K562 (cell line): ENCODE data around the gene ATF7IP. TPM values are rescaled to one million over a fixed set of nuclear protein-coding genes. Genes with fewer than 3 reads are reported as not detected.

Source experiments
- ATAC-seq: fragments of 200-7000 bp; cut with Tn5 transposase; 3 replicates; pipeline ENCODE4 v1.9.1; 2020; ENCODE audit warnings: moderate library complexity
- BruUV-seq: library from RNA; stranded (reverse); fragments of 400-500 nt; replicated peaks from 2 replicates; lab custom pipeline; 2021; lab: Mats Ljungman, UMichigan
- CTCF ChIA-PET: fragments of 300-600 bp; formaldehyde crosslinking; extraction: SDS; loops from one replicate; lab custom pipeline; 2021; ENCODE audit warnings: low intra/inter-chr PET ratio; lab: Yijun Ruan, JAX
- POLR2A ChIA-PET: fragments of 300-600, 350-650 bp; sonication (Branson Sonifier 250); formaldehyde crosslinking; extraction: SDS; loops from one replicate; lab custom pipeline; 2021; ENCODE audit warnings: antibody characterized with exemption, inconsistent platforms; lab: Yijun Ruan, JAX
- DNase-seq, 4 experiments: peaks; one replicate each; pipeline versions ENCODE4 v3.0.0 to v3.0.0-alpha.2; 2011 to 2018; ENCODE audit warnings: low spot score in 3 of 4, mixed read lengths in 3 of 4; ENCODE audit errors: extremely low read depth in 1 of 4
- FAIRE-seq: peaks from 2 replicates; lab custom pipeline; 2011; peaks lifted over from hg19 to GRCh38; lab: Jason Lieb, UNC
- H2AFZ ChIP-seq: 2 replicates; pipeline ENCODE4 v1.6.0; 2011; ENCODE audit warnings: low read depth, low read length, control low read depth, inconsistent platforms
- H3K27ac ChIP-seq: fragments of 200-600 bp; 3 replicates; pipeline ENCODE4 v1.8.0; 2011; ENCODE audit warnings: low read depth, mild to moderate bottlenecking, control low read depth, inconsistent platforms, low read length, moderate library complexity, mixed read lengths; ENCODE audit errors: extremely low read depth
- H3K27me3 ChIP-seq, 2 experiments: fragments of 300-600 bp in 1 of 2; 2 replicates in 1 of 2; 3 replicates in 1 of 2; pipeline versions ENCODE4 v1.6.0 to v1.8.0; 2011; ENCODE audit warnings: inconsistent platforms in 2 of 2, low read length in 2 of 2, mild to moderate bottlenecking in 1 of 2, mixed read lengths in 1 of 2, moderate library complexity in 1 of 2; ENCODE audit not compliant: control insufficient read depth in 2 of 2, insufficient read depth in 2 of 2
- H3K36me3 ChIP-seq: fragments of 300-600 bp; 3 replicates; pipeline ENCODE4 v1.8.0; 2011; ENCODE audit warnings: mild to moderate bottlenecking, low read length, inconsistent platforms; ENCODE audit not compliant: control insufficient read depth, insufficient read depth
- H3K4me1 ChIP-seq, 2 experiments: fragments of 200-600 bp in 1 of 2; replicated peaks in 1 of 2; 2 replicates in 1 of 2; 3 replicates in 1 of 2; pipeline versions ENCODE4 v1.5.1 to v1.8.0; 2011; ENCODE audit warnings: inconsistent platforms in 2 of 2, low read length in 2 of 2, mild to moderate bottlenecking in 1 of 2, mixed read lengths in 1 of 2, moderate library complexity in 1 of 2; ENCODE audit not compliant: control insufficient read depth in 2 of 2, insufficient read depth in 2 of 2
- H3K4me2 ChIP-seq: 2 replicates; pipeline ENCODE4 v1.6.1; 2011; ENCODE audit warnings: low read length, control low read depth, inconsistent platforms, mixed read lengths; ENCODE audit not compliant: insufficient read depth
- H3K4me3 ChIP-seq: fragments of 200-600 bp; sonication (generic), shearing (Covaris generic); 2 replicates; pipeline ENCODE4 v1.5.1; 2016; ENCODE audit warnings: control low read depth, inconsistent platforms
- H3K79me2 ChIP-seq: fragments of 200-600 bp; 3 replicates; pipeline ENCODE4 v1.8.0; 2011; ENCODE audit warnings: low read length, inconsistent platforms; ENCODE audit not compliant: control insufficient read depth, insufficient read depth
- H3K9ac ChIP-seq, 2 experiments: 2 replicates each; pipeline versions ENCODE4 v1.6.0 to v1.6.1; 2011; ENCODE audit warnings: low read depth in 2 of 2, low read length in 2 of 2, control low read depth in 1 of 2, inconsistent platforms in 1 of 2, mild to moderate bottlenecking in 1 of 2, mixed read lengths in 1 of 2; ENCODE audit not compliant: insufficient read depth in 1 of 2
- H3K9me1 ChIP-seq: one replicate; pipeline ENCODE4 v1.6.0; 2011; ENCODE audit warnings: inconsistent platforms, mild to moderate bottlenecking, low read length, moderate library complexity; ENCODE audit not compliant: control insufficient read depth, insufficient read depth
- H3K9me3 ChIP-seq: replicated peaks from 2 replicates; pipeline ENCODE4 v1.5.1; 2011; ENCODE audit warnings: low read depth, low read length, inconsistent platforms; ENCODE audit not compliant: control insufficient read depth, insufficient read depth
- H4K20me1 ChIP-seq: replicated peaks from 2 replicates; pipeline ENCODE4 v1.6.1; 2011; ENCODE audit warnings: low read length, inconsistent platforms, mixed read lengths; ENCODE audit not compliant: control insufficient read depth, insufficient read depth
- HNRNPL ChIP-seq: fragments of 200-400 bp; formaldehyde crosslinking; IDR thresholded peaks from 2 replicates; pipeline ENCODE4 v1.6.1; 2017; ENCODE audit warnings: low read depth, mild to moderate bottlenecking, low read length
- NCOA4 ChIP-seq: fragments of 450-650 bp; IDR thresholded peaks from 2 replicates; pipeline ENCODE4 v1.6.1; 2018; ENCODE audit warnings: mild to moderate bottlenecking; ENCODE audit not compliant: partially characterized antibody
- TAF1 ChIP-seq: IDR thresholded peaks from 2 replicates; pipeline ENCODE4 v1.6.1; 2011; ENCODE audit warnings: mild to moderate bottlenecking, low read length, moderate library complexity; ENCODE audit not compliant: insufficient read depth, control insufficient read depth, severe bottlenecking; ENCODE audit errors: extremely low read depth
- TBL1XR1 ChIP-seq, 2 experiments: IDR thresholded peaks; 2 replicates each; pipeline ENCODE4 v1.6.1; 2012; ENCODE audit warnings: improper control_type of control experiment in 2 of 2, low read length in 2 of 2, mild to moderate bottlenecking in 1 of 2
- TOE1 ChIP-seq, 2 experiments: fragments of 450-650 bp in 1 of 2; sonication (generic) in 1 of 2; formaldehyde crosslinking in 1 of 2; IDR thresholded peaks; 2 replicates each; pipeline versions ENCODE4 v1.7.1 to v1.8.0; 2016 to 2022; ENCODE audit warnings: borderline replicate concordance in 2 of 2, mild to moderate bottlenecking in 2 of 2, antibody characterized with exemption in 1 of 2, inconsistent platforms in 1 of 2, low read depth in 1 of 2, missing genetic modification reagents in 1 of 2, moderate library complexity in 1 of 2
- TSHZ1 ChIP-seq: fragments of 250-450 bp; sonication (Bioruptor Pico); IDR thresholded peaks from 2 replicates; pipeline ENCODE4 v1.4.0; 2020; ENCODE audit warnings: mild to moderate bottlenecking, moderate library complexity
- ZNF143 ChIP-seq: sonication (generic); formaldehyde crosslinking; IDR thresholded peaks from 2 replicates; pipeline ENCODE4 v1.9.0; 2022; ENCODE audit warnings: mild to moderate bottlenecking, missing genetic modification reagents
- ZNF212 ChIP-seq: fragments of 450-650 bp; formaldehyde crosslinking; IDR thresholded peaks from 2 replicates; pipeline ENCODE4 v1.4.0; 2020; ENCODE audit warnings: mild to moderate bottlenecking
- ZNF280B ChIP-seq: fragments of 250-450 bp; sonication (Bioruptor Pico); IDR thresholded peaks from 2 replicates; pipeline ENCODE4 v1.5.1; 2021; ENCODE audit warnings: mild to moderate bottlenecking
- ZNF398 ChIP-seq: fragments of 250-450 bp; sonication (Bioruptor Pico); IDR thresholded peaks from 2 replicates; pipeline ENCODE4 v1.8.0; 2021; ENCODE audit warnings: moderate library complexity, mild to moderate bottlenecking, inconsistent platforms
- ZNF507 ChIP-seq: conservative IDR thresholded peaks from 2 replicates; pipeline ENCODE4 v1.6.1; 2017; ENCODE audit warnings: missing genetic modification characterization, missing compliant biosample characterization
- ZNF512 ChIP-seq: IDR thresholded peaks from 2 replicates; pipeline ENCODE4 v1.6.1; 2016; ENCODE audit warnings: missing genetic modification characterization, missing compliant biosample characterization
- ZNF699 ChIP-seq: fragments of 250-450 bp; sonication (Bioruptor Pico); IDR thresholded peaks from 2 replicates; pipeline ENCODE4 v1.8.0; 2021; ENCODE audit warnings: mild to moderate bottlenecking, moderate library complexity; ENCODE audit not compliant: insufficient replicate concordance
- WGBS: fragments of 100-300 bp; shearing (Covaris generic); methylation state at CpG from one replicate; pipeline ENCODE4 v1.1.6; 2016; ENCODE audit warnings: low coverage, mixed read lengths; ENCODE audit not compliant: insufficient coverage; ENCODE audit errors: missing lambda C conversion rate; 5-methylcytosine and 5-hydroxymethylcytosine counted together
- in situ Hi-C: fragments of 300-500 bp; cut with MboI; formaldehyde crosslinking; loops from 4 replicates; pipeline ENCODE4 v1.15.0; 2018; ENCODE audit warnings: inconsistent platforms, mixed read lengths
- intact Hi-C: fragments of 100-400 bp; cut with micrococcal nuclease; formaldehyde crosslinking; loops from 2 replicates; pipeline ENCODE4 v1.14.2; 2022
- polyA plus RNA-seq, 8 experiments: library from polyadenylated mRNA; depleted of rRNA in 4 of 8; stranded (reverse) in 5 of 8; unstranded in 3 of 8; fragments of >200 nt; fragmentation: Nextera tagmentation in 2 of 8; fragmentation: Illumina TruSeq in 1 of 8; extraction: Ambion mirVana in 2 of 8; extraction: Trizol in 1 of 8; gene quantifications; 2 replicates each; pipeline versions ENCODE4 v1.2.1 to v1.2.3, GENCODE V29; 2011 to 2014; ENCODE audit warnings: inconsistent platforms in 1 of 8, missing spikeins in 1 of 8
- total RNA-seq, 7 experiments: library from RNA; depleted of rRNA in 6 of 7; stranded (reverse); fragments of >200 nt in 6 of 7; fragmentation: Illumina TruSeq in 2 of 7; extraction: Trizol in 2 of 7; gene quantifications; 2 replicates each; pipeline versions ENCODE4 v1.2.1 to v1.2.3, GENCODE V29; 2011 to 2021; ENCODE audit warnings: low replicate concordance in 1 of 7

ATF7IP gene
- total and polyA plus RNA-seq, 9 of the 15 experiments (the other 6 are each of a cell fraction or from before 2014, with no cell fraction given): 2.8 to 27.1 (median 11.0) TPM

GRCh38 chr12:14532152-14532551 lies 166.7 kb downstream of the ATF7IP start:
- ChIA-PET CTCF (no interaction called here), POLR2A (interaction anchor here (0.6 kb wide), 1 partner anchor 16 kb away, joined by 4 read pairs; no protein-coding TSS in a partner anchor)
- in situ Hi-C loops: no loop called here
- Histone ChIP-seq H4K20me1 (no peaks in the 10 kb centered on the region), H3K36me3 (peaks cover 4% of the 10 kb centered on the region; the same call in 1 of the 3 replicates), H3K79me2 (no peaks in the 10 kb centered on the region), H3K9me1 (no peaks in the 10 kb centered on the region), H3K27me3 (no peaks in the 10 kb centered on the region), H3K4me1 (no peaks in the 10 kb centered on the region), H3K4me3 (no peak overlapping the region), H3K4me2 (no peak overlapping the region), H3K9me3 (no peaks in the 10 kb centered on the region), H3K9ac (no peak overlapping the region), H3K27ac (no peak overlapping the region), H2AFZ (no peak overlapping the region)
- DNase-seq (no peak), ATAC-seq (no peak), FAIRE-seq (no peak)
- BruUV-seq: no TSS peak
- WGBS: 43% methylated on average over 7 of the region's 10 CpGs
- intact Hi-C loops: no loop called here
- no peak for TF ChIP-seq ZNF699 (CRISPR knock-in tag)
- no peak for TF ChIP-seq TOE1 (IDR thresholded peaks at IDR 0.05; ENCODE audit: borderline replicate concordance)
- TF ChIP-seq TOE1 (CRISPR knock-in tag; IDR thresholded peaks at IDR 0.05; ENCODE audit: borderline replicate concordance, low read depth): no peak
- TF ChIP-seq ZNF398 (CRISPR knock-in tag): no peak
- TF ChIP-seq ZNF143 (CRISPR knock-in tag): no peak
- no peak for TF ChIP-seq TSHZ1
- TF ChIP-seq TBL1XR1 (IDR thresholded peaks at IDR 0.05; ENCODE audit: low read length in 2 of 2): no peak
- no peak for TF ChIP-seq ZNF212 (CRISPR knock-in tag)
- TF ChIP-seq ZNF280B (CRISPR knock-in tag): no peak
- no peak for TF ChIP-seq ZNF512 (tag)
- no peak for TF ChIP-seq HNRNPL
- TF ChIP-seq TAF1: no peak
- TF ChIP-seq ZNF507 (tag): no peak
- TF ChIP-seq NCOA4: no peak
